Bronchial epithelial cell (primary cell): ENCODE results near the gene TXNDC16. TPM values are rescaled to one million over a fixed set of nuclear protein-coding genes. Genes with fewer than 3 reads are reported as not detected.

Experiments
- DNase-seq: peaks from one replicate; pipeline ENCODE4 v3.0.0-alpha.2; 2010; ENCODE audit warnings: low read depth
- FAIRE-seq: peaks from 2 replicates; lab custom pipeline; 2011; peaks lifted over from hg19 to GRCh38; lab: Jason Lieb, UNC
- H3K27me3 ChIP-seq: 2 replicates; pipeline ENCODE4 v1.5.1; 2011; ENCODE audit warnings: low read length; ENCODE audit not compliant: control insufficient read depth, insufficient read depth
- H3K36me3 ChIP-seq: 2 replicates; pipeline ENCODE4 v1.5.1; 2011; ENCODE audit warnings: low read length; ENCODE audit not compliant: control insufficient read depth, insufficient read depth
- H3K4me3 ChIP-seq: 2 replicates; pipeline ENCODE4 v1.5.1; 2011; ENCODE audit warnings: mild to moderate bottlenecking, low read depth, low read length, control low read depth
- total RNA-seq: library from RNA; depleted of rRNA; stranded (reverse); fragments of >200 nt; gene quantifications from 2 replicates; pipeline ENCODE4 v1.2.1, GENCODE V29; 2014
- TF ChIP-seq, protein P1 (sequence below): IDR thresholded peaks from 2 replicates; pipeline ENCODE4 v1.5.1; 2011; ENCODE audit warnings: mild to moderate bottlenecking, moderate library complexity, low read length, control low read depth, inconsistent platforms; ENCODE audit not compliant: insufficient read depth, severe bottlenecking

Gene TXNDC16
- total RNA-seq, 1 donor from 2014 or later = 0.79 TPM

DNA sequence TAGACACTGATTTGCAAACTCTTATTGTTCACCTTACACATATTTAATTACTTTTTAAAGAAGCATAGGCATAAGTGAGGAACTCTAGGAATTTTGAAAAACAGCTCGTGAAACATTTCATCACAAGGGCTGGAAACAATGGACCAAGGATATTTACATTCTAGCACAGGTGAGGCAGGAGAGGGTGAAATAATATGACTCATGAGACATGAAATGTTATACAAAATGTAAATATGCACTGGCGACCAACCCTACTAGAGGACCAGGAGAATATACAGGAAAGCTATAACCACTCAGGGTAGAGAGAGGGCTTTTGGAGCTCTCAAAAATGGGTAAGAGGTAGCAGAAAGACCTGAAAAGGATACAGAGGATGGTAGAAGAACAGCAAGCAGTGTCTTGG, 122.9 kb downstream of the TXNDC16 start:
- FAIRE-seq (no peak), DNase-seq (peak; percentile 76)
- H3K36me3 ChIP-seq = no peaks in the 10 kb centered on the region
- no peak overlapping the region for H3K4me3 ChIP-seq
- TF ChIP-seq, protein P1, sequence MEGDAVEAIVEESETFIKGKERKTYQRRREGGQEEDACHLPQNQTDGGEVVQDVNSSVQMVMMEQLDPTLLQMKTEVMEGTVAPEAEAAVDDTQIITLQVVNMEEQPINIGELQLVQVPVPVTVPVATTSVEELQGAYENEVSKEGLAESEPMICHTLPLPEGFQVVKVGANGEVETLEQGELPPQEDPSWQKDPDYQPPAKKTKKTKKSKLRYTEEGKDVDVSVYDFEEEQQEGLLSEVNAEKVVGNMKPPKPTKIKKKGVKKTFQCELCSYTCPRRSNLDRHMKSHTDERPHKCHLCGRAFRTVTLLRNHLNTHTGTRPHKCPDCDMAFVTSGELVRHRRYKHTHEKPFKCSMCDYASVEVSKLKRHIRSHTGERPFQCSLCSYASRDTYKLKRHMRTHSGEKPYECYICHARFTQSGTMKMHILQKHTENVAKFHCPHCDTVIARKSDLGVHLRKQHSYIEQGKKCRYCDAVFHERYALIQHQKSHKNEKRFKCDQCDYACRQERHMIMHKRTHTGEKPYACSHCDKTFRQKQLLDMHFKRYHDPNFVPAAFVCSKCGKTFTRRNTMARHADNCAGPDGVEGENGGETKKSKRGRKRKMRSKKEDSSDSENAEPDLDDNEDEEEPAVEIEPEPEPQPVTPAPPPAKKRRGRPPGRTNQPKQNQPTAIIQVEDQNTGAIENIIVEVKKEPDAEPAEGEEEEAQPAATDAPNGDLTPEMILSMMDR = no peak
- H3K27me3 ChIP-seq = no peaks in the 10 kb centered on the region

DNA sequence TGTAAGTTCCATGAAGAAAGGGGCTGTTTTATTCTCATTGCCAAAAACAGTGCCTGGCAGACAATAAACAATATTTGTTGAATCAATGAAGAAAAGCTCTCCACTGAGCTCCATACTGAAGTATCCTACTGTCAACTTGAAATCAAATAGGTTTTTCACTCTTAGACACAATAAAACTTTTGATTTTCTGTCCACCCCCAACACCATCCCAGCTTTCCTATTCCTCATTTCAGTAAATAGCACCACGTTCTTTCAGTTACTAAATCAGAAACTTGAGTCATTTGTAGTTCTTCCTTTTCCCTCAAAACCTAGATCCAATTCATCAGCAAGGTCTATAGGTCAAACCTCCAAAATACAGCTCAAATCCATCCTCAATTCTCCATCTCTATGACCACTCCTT, 124.8 kb downstream of the TXNDC16 start:
- Histone ChIP-seq H3K4me3 (no peak overlapping the region), H3K36me3 (no peaks in the 10 kb centered on the region), H3K27me3 (no peaks in the 10 kb centered on the region)
- DNase-seq = no peak
- no peak for FAIRE-seq
- TF ChIP-seq, protein P1 = no peak

DNA sequence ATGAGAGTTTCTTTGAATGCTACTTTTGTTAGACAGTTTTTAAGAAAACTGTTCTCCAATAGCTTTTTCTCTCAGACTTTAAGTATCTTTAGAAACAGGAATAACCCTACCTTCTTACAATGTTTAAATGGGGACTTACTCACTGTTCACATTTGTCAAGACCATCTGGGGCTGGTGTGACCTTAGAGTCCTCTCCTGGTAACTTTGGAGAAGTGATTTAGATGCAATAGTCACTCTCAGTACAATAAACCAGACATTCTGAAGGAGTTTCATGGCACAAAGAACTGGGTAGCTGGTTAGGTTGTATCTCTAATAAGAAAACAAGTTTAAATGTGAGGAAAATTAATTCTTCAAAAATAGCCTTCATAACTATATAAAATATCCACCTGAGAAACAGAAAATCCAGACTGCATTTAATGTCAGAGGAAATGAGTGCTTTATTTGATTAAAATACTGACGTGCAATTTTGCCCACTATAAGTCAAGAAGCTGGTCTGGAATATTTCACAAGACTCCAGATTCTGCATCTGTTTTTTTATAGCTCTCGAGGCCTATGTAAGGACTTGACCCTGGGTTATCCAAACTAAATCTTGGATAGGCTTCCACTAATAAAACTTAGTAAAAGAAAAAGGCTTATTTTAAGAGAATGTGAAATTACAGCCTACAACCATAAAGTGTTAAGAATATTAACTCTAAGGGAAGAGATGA, 129.5 kb downstream of the TXNDC16 start:
- Histone ChIP-seq H3K4me3 (no peak overlapping the region), H3K36me3 (no peaks in the 10 kb centered on the region), H3K27me3 (no peaks in the 10 kb centered on the region)
- FAIRE-seq = no peak
- DNase-seq = no peak
- TF ChIP-seq, protein P1 = no peak

DNA sequence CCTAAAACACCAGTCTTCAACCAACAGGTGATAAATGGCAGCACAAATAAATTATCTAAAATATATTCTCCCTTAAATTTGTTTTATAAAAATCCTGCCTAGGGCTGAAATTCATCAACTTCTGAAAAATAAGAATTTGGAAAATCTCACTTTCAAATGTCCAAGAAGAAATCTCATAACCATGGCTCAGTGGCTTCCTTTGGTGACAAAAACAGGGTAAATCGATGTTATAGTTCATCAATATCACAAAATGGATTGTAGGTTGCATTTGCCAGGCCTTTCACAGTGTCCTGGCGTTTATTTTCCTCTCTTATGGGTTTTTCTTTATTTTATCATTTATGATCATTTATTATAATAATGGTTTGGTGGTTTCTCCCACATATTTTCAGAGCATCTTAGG, 135.2 kb downstream of the TXNDC16 start:
- no peak for DNase-seq
- TF ChIP-seq, protein P1 = no peak
- Histone ChIP-seq H3K4me3 (no peak overlapping the region), H3K27me3 (no peaks in the 10 kb centered on the region), H3K36me3 (no peaks in the 10 kb centered on the region)
- FAIRE-seq = no peak

DNA sequence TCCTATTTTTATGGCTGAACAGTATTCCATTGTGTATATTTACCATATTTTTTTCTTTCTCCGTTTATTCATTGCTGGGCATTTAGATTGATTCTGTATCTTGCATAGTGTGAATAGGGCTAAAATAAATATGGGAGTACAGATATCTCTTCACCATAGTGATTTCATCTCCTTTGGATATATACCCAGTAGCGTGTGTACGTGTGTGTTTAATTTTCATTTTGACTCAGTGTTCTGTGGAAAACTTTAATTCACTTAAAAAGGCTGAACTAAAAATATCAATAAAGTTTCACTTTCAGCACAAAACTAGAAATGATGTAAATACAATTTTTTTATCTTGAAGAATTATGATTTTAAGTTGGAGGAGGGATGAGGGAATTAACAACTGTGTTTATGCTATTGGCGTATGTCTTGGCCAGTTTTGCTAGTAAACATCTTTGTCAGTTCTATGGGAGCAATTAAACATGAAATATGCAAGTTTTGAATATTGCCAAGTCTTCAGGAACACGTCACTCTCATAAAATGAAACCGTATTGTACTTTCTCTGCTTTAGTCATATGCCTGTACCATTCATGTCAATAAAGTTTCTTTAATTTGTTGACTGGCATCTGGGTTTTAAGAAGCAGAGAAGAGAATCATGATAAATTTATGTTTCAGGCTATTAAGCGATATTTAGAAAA, 138.4 kb downstream of the TXNDC16 start:
- H3K4me3 ChIP-seq = no peak overlapping the region
- DNase-seq (no peak), FAIRE-seq (no peak)
- TF ChIP-seq, protein P1 = no peak
- H3K27me3 ChIP-seq = no peaks in the 10 kb centered on the region
- no peaks in the 10 kb centered on the region for H3K36me3 ChIP-seq
